Transverse colon (tissue), 4 donors: ENCODE results near the gene IRF9. TPM values are rescaled to one million over a fixed set of nuclear protein-coding genes. Genes with fewer than 3 reads are reported as not detected.

ENCODE experiments used
- DNase-seq: peaks from one replicate; pipeline ENCODE4 v3.0.0-alpha.2; 2019
- H3K27ac ChIP-seq, 4 donors: fragments of 200-600 bp; sonication (generic); 2 replicates each; pipeline ENCODE4 v1.5.1; 2016 to 2018; ENCODE audit warnings: inconsistent platforms in 4 of 4
- H3K27me3 ChIP-seq: fragments of 200-600 bp; sonication (generic); 2 replicates; pipeline ENCODE4 v1.5.1; 2017; ENCODE audit warnings: inconsistent platforms
- H3K36me3 ChIP-seq, 4 donors: fragments of 200-600 bp; sonication (generic); 2 replicates each; pipeline ENCODE4 v1.5.1; 2017 to 2019; ENCODE audit warnings: inconsistent platforms in 4 of 4
- H3K4me1 ChIP-seq, 4 donors: fragments of 200-600 bp; sonication (generic); 2 replicates each; pipeline ENCODE4 v1.5.1; 2017 to 2020; ENCODE audit warnings: inconsistent platforms in 4 of 4
- H3K4me3 ChIP-seq, 4 donors: fragments of 200-600 bp; sonication (generic); 1 replicate in 1 of 4; 2 replicates in 3 of 4; pipeline versions ENCODE4 v1.5.1 to v1.6.1; 2017 to 2019; ENCODE audit warnings: inconsistent platforms in 4 of 4
- H3K9me3 ChIP-seq, 2 donors: fragments of 200-600 bp; sonication (generic); 2 replicates each; pipeline ENCODE4 v1.5.1; 2017 to 2019; ENCODE audit warnings: inconsistent platforms in 2 of 2
- CTCF ChIP-seq, 5 experiments: fragments of 200-600 bp in 3 of 5; fragments of 450-650 bp in 2 of 5; sonication (generic) in 3 of 5; IDR thresholded peaks; 1 replicate in 2 of 5; 2 replicates in 3 of 5; pipeline ENCODE4 v1.5.1; 2016 to 2017; ENCODE audit warnings: antibody characterized with exemption in 5 of 5, inconsistent platforms in 3 of 5, mild to moderate bottlenecking in 2 of 5, moderate library complexity in 1 of 5
- EP300 ChIP-seq: sonication (generic); formaldehyde crosslinking; IDR thresholded peaks from one replicate; pipeline ENCODE4 v1.6.1; 2017; ENCODE audit warnings: antibody characterized with exemption, low read depth
- POLR2A ChIP-seq: fragments of 450-650 bp; IDR thresholded peaks from one replicate; pipeline ENCODE4 v1.6.1; 2016; ENCODE audit warnings: antibody characterized with exemption, mild to moderate bottlenecking, moderate library complexity
- POLR2AphosphoS5 ChIP-seq, 3 donors: sonication (generic); formaldehyde crosslinking; IDR thresholded peaks; one replicate each; pipeline ENCODE4 v1.6.1; 2016; ENCODE audit warnings: antibody characterized with exemption in 3 of 3
- WGBS, 2 donors: methylation state at CpG; one replicate each; pipeline ENCODE4 v1.1.5; 2018; ENCODE audit warnings: low coverage in 1 of 2; 5-methylcytosine and 5-hydroxymethylcytosine counted together
- in situ Hi-C, 4 donors: fragments of 200-750 bp; cut with MboI; loops; one replicate each; pipeline versions ENCODE4 v1.15.0 to v1.15.1; 2017; ENCODE audit warnings: low sequenced_read_pairs in 3 of 4, low pct_ligation_motif_present in 1 of 4, low pct_unique_long_range_greater_than_20kb in 1 of 4
- intact Hi-C: fragments of 100-400 bp; cut with DNase I; formaldehyde crosslinking; loops from one replicate; pipeline ENCODE4 v1.15.1; 2023; ENCODE audit warnings: low total_unique reads
- total RNA-seq, 4 donors: library from RNA; depleted of rRNA; stranded (reverse); fragments of >200 nt; gene quantifications; one replicate each; pipeline ENCODE4 v1.1.0, GENCODE V29; 2016

IRF9 gene
- total RNA-seq, 4 donors from 2014 or later = 44.2 to 81.9 (median 52.4) TPM

GRCh38 chr14:24114532-24115421 is 46.3 kb upstream of the IRF9 start, which contains the start of the genes DCAF11 and NRL:
Gene DCAF11, plus strand, starts transcription at chr14:24114777. Its CDS starts 818 bp downstream, at chr14:24115595.
Gene NRL, minus strand, starts transcription at chr14:24114949. Its CDS starts 32,101 bp downstream, at chr14:24082848.
- Histone ChIP-seq H3K27me3 (no peaks in the 10 kb centered on the region), H3K9me3 (no peaks in the 10 kb centered on the region), H3K36me3 (peaks cover 0 to 22% (median 11%) of the 10 kb centered on the region in 4 donors), H3K4me1 (peaks cover 11 to 30% (median 19%) of the 10 kb centered on the region in 4 donors), H3K27ac (peak within 1 kb of the TSS; percentile 97 to 100 (median 99)), H3K4me3 (peak within 1 kb of the TSS; percentile 63 to 77 (median 69))
- TF ChIP-seq EP300 = peak; percentile 83
- peak; percentile 63 for TF ChIP-seq POLR2A
- TF ChIP-seq CTCF (IDR thresholded peaks at IDR 0.05) = no peak
- TF ChIP-seq POLR2AphosphoS5 (IDR thresholded peaks at IDR 0.05) = peak; percentile 54 to 80 (median 63)
- in situ Hi-C loops (no loop called here), intact Hi-C loops (no loop called here)
- WGBS, 2 donors = 0% methylated on average over 3 to 57 of the region's 65 CpGs
- peak; percentile 99 for DNase-seq

GRCh38 chr14:24115422-24116127 is 45.5 kb upstream of the IRF9 start:
- H3K4me1 ChIP-seq = peaks cover 11 to 22% (median 19%) of the 10 kb centered on the region in 4 donors
- intact Hi-C loops (no loop called here), in situ Hi-C loops (no loop called here)
- peaks cover 0 to 28% (median 13%) of the 10 kb centered on the region in 4 donors for H3K36me3 ChIP-seq
- peak overlapping the region; percentile 51 to 77 (median 68) for H3K4me3 ChIP-seq
- no peaks in the 10 kb centered on the region for H3K9me3 ChIP-seq
- no peak for DNase-seq
- TF ChIP-seq EP300 = no peak
- TF ChIP-seq POLR2AphosphoS5 (IDR thresholded peaks at IDR 0.05) = no peak
- no peak for TF ChIP-seq POLR2A
- no peak for TF ChIP-seq CTCF (IDR thresholded peaks at IDR 0.05)
- peak overlapping the region; percentile 97 to 100 (median 99) for H3K27ac ChIP-seq
- 3% methylated on average over 14 of the region's 14 CpGs; no CpG with 5 or more reads in 1 of the 2 donors for WGBS, 2 donors
- no peaks in the 10 kb centered on the region for H3K27me3 ChIP-seq

- DNase-seq = no peak
- Histone ChIP-seq H3K36me3 (peaks cover 0 to 35% (median 16%) of the 10 kb centered on the region in 4 donors), H3K4me3 (peak overlapping the region in 3 of 4 donors; percentile 63 to 77 (median 74)), H3K4me1 (peaks cover 11 to 18% (median 17%) of the 10 kb centered on the region in 4 donors), H3K9me3 (no peaks in the 10 kb centered on the region), H3K27me3 (no peaks in the 10 kb centered on the region), H3K27ac (peak overlapping the region in 2 of 4 donors; percentile 97 to 99)
- TF ChIP-seq POLR2A (no peak), CTCF (IDR thresholded peaks at IDR 0.05) (no peak), POLR2AphosphoS5 (IDR thresholded peaks at IDR 0.05) (no peak), EP300 (no peak)
- intact Hi-C loops = no loop called here
- in situ Hi-C loops = no loop called here
- WGBS, 2 donors = 77% methylated on average over 4 to 6 of the region's 6 CpGs
Observed at GRCh38 chr14:24116128-24116814, 44.8 kb upstream of the IRF9 start.
